Keratinocyte (primary cell): ENCODE data around the gene CTNNA3. TPM values are rescaled to one million over a fixed set of nuclear protein-coding genes. Genes with fewer than 3 reads are reported as not detected.

Experiments used
- DNase-seq: peaks from one replicate; pipeline ENCODE4 v3.0.0-alpha.2; 2011; ENCODE audit warnings: low read depth, missing footprints, low spot score
- FAIRE-seq: peaks from 2 replicates; lab custom pipeline; 2011; peaks lifted over from hg19 to GRCh38; lab: Jason Lieb, UNC
- H2AFZ ChIP-seq: 2 replicates; pipeline ENCODE4 v1.6.0; 2012; ENCODE audit warnings: low read length, control low read depth, inconsistent platforms; ENCODE audit not compliant: control insufficient read depth
- H3K27ac ChIP-seq: 2 replicates; pipeline ENCODE4 v1.5.1; 2011; ENCODE audit warnings: low read length; ENCODE audit not compliant: control insufficient read depth, insufficient read depth
- H3K27me3 ChIP-seq: 3 replicates; pipeline ENCODE4 v1.6.0; 2011; ENCODE audit warnings: low read length; ENCODE audit not compliant: control insufficient read depth, insufficient read depth; ENCODE audit errors: extremely low read depth
- H3K36me3 ChIP-seq, 2 experiments: 2 replicates in 1 of 2; 3 replicates in 1 of 2; pipeline ENCODE4 v1.5.1; 2011; ENCODE audit warnings: low read length in 2 of 2, mild to moderate bottlenecking in 1 of 2; ENCODE audit not compliant: control insufficient read depth in 2 of 2, insufficient read depth in 2 of 2; ENCODE audit errors: extremely low read depth in 1 of 2
- H3K4me1 ChIP-seq: 3 replicates; pipeline ENCODE4 v1.5.1; 2011; ENCODE audit warnings: low read length; ENCODE audit not compliant: control insufficient read depth, insufficient read depth; ENCODE audit errors: extremely low read depth
- H3K4me2 ChIP-seq: 3 replicates; pipeline ENCODE4 v1.6.0; 2011; ENCODE audit warnings: low read depth, low read length; ENCODE audit not compliant: control insufficient read depth, insufficient read depth; ENCODE audit errors: extremely low read depth
- H3K4me3 ChIP-seq, 3 experiments: fragments of 200-600 bp in 1 of 3; sonication (generic) in 1 of 3; 2 replicates in 2 of 3; 3 replicates in 1 of 3; pipeline ENCODE4 v1.5.1; 2011 to 2016; ENCODE audit warnings: low read length in 3 of 3, mild to moderate bottlenecking in 3 of 3, control low read depth in 2 of 3, inconsistent platforms in 1 of 3, low read depth in 1 of 3, mixed read lengths in 1 of 3, mixed run types in 1 of 3, moderate library complexity in 1 of 3; ENCODE audit not compliant: control insufficient read depth in 2 of 3, insufficient read depth in 2 of 3; ENCODE audit errors: extremely low read depth in 1 of 3
- H3K79me2 ChIP-seq: 2 replicates; pipeline ENCODE4 v1.6.0; 2012; ENCODE audit warnings: low read length; ENCODE audit not compliant: control insufficient read depth, insufficient read depth
- H3K9ac ChIP-seq: 3 replicates; pipeline ENCODE4 v1.6.0; 2011; ENCODE audit warnings: low read length; ENCODE audit not compliant: control insufficient read depth, insufficient read depth; ENCODE audit errors: extremely low read depth
- H3K9me1 ChIP-seq: 3 replicates; pipeline ENCODE4 v1.6.0; 2011; ENCODE audit warnings: low read length; ENCODE audit not compliant: control insufficient read depth, insufficient read depth; ENCODE audit errors: extremely low read depth
- H3K9me3 ChIP-seq: 2 replicates; pipeline ENCODE4 v1.5.1; 2012; ENCODE audit warnings: low read depth, low read length; ENCODE audit not compliant: control insufficient read depth
- H4K20me1 ChIP-seq: 3 replicates; pipeline ENCODE4 v1.6.0; 2011; ENCODE audit warnings: low read length; ENCODE audit not compliant: control insufficient read depth, insufficient read depth; ENCODE audit errors: extremely low read depth
- CTCF ChIP-seq, 3 experiments: IDR thresholded peaks in 1 of 3; conservative IDR thresholded peaks in 1 of 3; optimal IDR thresholded peaks in 1 of 3; 2 replicates in 2 of 3; 3 replicates in 1 of 3; pipeline versions ENCODE3 to v1.5.1; 2011; ENCODE audit warnings: low read length in 3 of 3, mild to moderate bottlenecking in 3 of 3, moderate library complexity in 2 of 3, control low read depth in 1 of 3, inconsistent platforms in 1 of 3; ENCODE audit not compliant: insufficient read depth in 2 of 3; ENCODE audit errors: extremely low read depth in 1 of 3
- EZH2 ChIP-seq: IDR thresholded peaks from one replicate; pipeline ENCODE4 v1.6.1; 2012; ENCODE audit warnings: inconsistent platforms, mild to moderate bottlenecking, low read length, moderate library complexity
- dilution Hi-C: fragments of 300-500 bp; cut with MboI; formaldehyde crosslinking; loops from one replicate; pipeline ENCODE4 v1.7.0; 2020; ENCODE audit warnings: low sequenced_read_pairs; ENCODE audit not compliant: extremely low pct_ligation_motif_present
- polyA plus RNA-seq, 5 experiments: library from polyadenylated mRNA; depleted of rRNA in 3 of 5; stranded (reverse) in 3 of 5; stranded (forward) in 1 of 5; unstranded in 1 of 5; fragments of >200 nt; gene quantifications; 1 replicate in 1 of 5; 2 replicates in 3 of 5; 3 replicates in 1 of 5; pipeline versions ENCODE4 v1.2.1 to v1.2.3, GENCODE V29; 2011 to 2012; ENCODE audit warnings: missing spikeins in 2 of 5, low read depth in 1 of 5, low replicate concordance in 1 of 5

The CTNNA3 gene
- polyA plus RNA-seq, 1 donor (not counting 4 experiments of a cell fraction or from before 2014, with no cell fraction given): 0.01 TPM

GRCh38 chr10:66819691-66820090 is 876.3 kb downstream of the CTNNA3 start:
- dilution Hi-C loops: no loop called here
- DNase-seq (no peak), FAIRE-seq (no peak)
- Histone ChIP-seq H3K4me1 (no peaks in the 10 kb centered on the region), H3K9ac (no peak overlapping the region), H3K9me1 (no peaks in the 10 kb centered on the region), H4K20me1 (no peaks in the 10 kb centered on the region), H3K4me3 (no peak overlapping the region), H3K36me3 (no peaks in the 10 kb centered on the region), H3K9me3 (no peaks in the 10 kb centered on the region), H3K4me2 (no peak overlapping the region), H3K27ac (no peak overlapping the region), H3K79me2 (no peaks in the 10 kb centered on the region), H2AFZ (no peak overlapping the region), H3K27me3 (no peaks in the 10 kb centered on the region)
- TF ChIP-seq EZH2 (no peak), CTCF (optimal IDR thresholded peaks at IDR 0.05 in 1 of 3, IDR thresholded peaks at IDR 0.05 in 1 of 3, conservative IDR thresholded peaks at IDR 0.05 in 1 of 3; ENCODE audit: extremely low read depth in 1 of 3, insufficient read depth in 2 of 3, low read length in 3 of 3) (no peak)

GRCh38 chr10:66813122-66813521 is 882.9 kb downstream of the CTNNA3 start:
- TF ChIP-seq CTCF (optimal IDR thresholded peaks at IDR 0.05 in 1 of 3, IDR thresholded peaks at IDR 0.05 in 1 of 3, conservative IDR thresholded peaks at IDR 0.05 in 1 of 3; ENCODE audit: extremely low read depth in 1 of 3, insufficient read depth in 2 of 3, low read length in 3 of 3) (no peak), EZH2 (no peak)
- DNase-seq: no peak
- H3K27me3 ChIP-seq: no peaks in the 10 kb centered on the region
- no peak overlapping the region for H2AFZ ChIP-seq
- H3K9me3 ChIP-seq: no peaks in the 10 kb centered on the region
- H3K36me3 ChIP-seq: no peaks in the 10 kb centered on the region
- H4K20me1 ChIP-seq: no peaks in the 10 kb centered on the region
- no peaks in the 10 kb centered on the region for H3K79me2 ChIP-seq
- H3K9me1 ChIP-seq: no peaks in the 10 kb centered on the region
- H3K4me1 ChIP-seq: no peaks in the 10 kb centered on the region
- no peak overlapping the region for H3K4me2 ChIP-seq
- H3K4me3 ChIP-seq: no peak overlapping the region
- dilution Hi-C loops: no loop called here
- no peak overlapping the region for H3K27ac ChIP-seq
- no peak for FAIRE-seq
- no peak overlapping the region for H3K9ac ChIP-seq
